H9 (cell line): Measurements from ENCODE around the gene NECAB2. TPM values are rescaled to one million over a fixed set of nuclear protein-coding genes. Genes with fewer than 3 reads are reported as not detected.

ENCODE experiments used
- DNase-seq: peaks from one replicate; pipeline ENCODE4 v3.0.0-alpha.2; 2017
- H2AFZ ChIP-seq: one replicate; pipeline ENCODE4 v1.6.1; 2013; ENCODE audit warnings: mild to moderate bottlenecking, low read length, control low read depth, moderate library complexity
- H2AK5ac ChIP-seq: 2 replicates; pipeline ENCODE4 v1.6.1; 2013; ENCODE audit warnings: low read length, control low read depth, mixed read lengths; ENCODE audit not compliant: insufficient read length
- H2BK120ac ChIP-seq: one replicate; pipeline ENCODE4 v1.6.1; 2013; ENCODE audit warnings: low read depth, mild to moderate bottlenecking, low read length, control low read depth, inconsistent platforms; ENCODE audit not compliant: poor library complexity, severe bottlenecking
- H2BK12ac ChIP-seq: 2 replicates; pipeline ENCODE4 v1.6.1; 2013; ENCODE audit warnings: low read length, control low read depth, mixed read lengths, low read depth; ENCODE audit not compliant: insufficient read length
- H2BK15ac ChIP-seq: 2 replicates; pipeline ENCODE4 v1.6.1; 2013; ENCODE audit warnings: low read depth, low read length, control low read depth
- H2BK20ac ChIP-seq: one replicate; pipeline ENCODE4 v1.6.1; 2013; ENCODE audit warnings: low read depth, mild to moderate bottlenecking, low read length, control low read depth, inconsistent platforms; ENCODE audit not compliant: poor library complexity, severe bottlenecking
- H2BK5ac ChIP-seq: 2 replicates; pipeline ENCODE4 v1.6.1; 2013; ENCODE audit warnings: low read length, control low read depth, mixed read lengths; ENCODE audit not compliant: insufficient read length
- H3K14ac ChIP-seq: 2 replicates; pipeline ENCODE4 v1.6.1; 2013; ENCODE audit warnings: low read length, control low read depth; ENCODE audit not compliant: insufficient read depth
- H3K18ac ChIP-seq: 2 replicates; pipeline ENCODE4 v1.6.1; 2013; ENCODE audit warnings: low read depth, mild to moderate bottlenecking, mixed read lengths, low read length, control low read depth; ENCODE audit not compliant: insufficient read length
- H3K23ac ChIP-seq: 2 replicates; pipeline ENCODE4 v1.6.1; 2013; ENCODE audit warnings: low read length, control low read depth, mixed read lengths, low read depth; ENCODE audit not compliant: insufficient read length
- H3K23me2 ChIP-seq: 2 replicates; pipeline ENCODE4 v1.6.1; 2013; ENCODE audit warnings: low read depth, mild to moderate bottlenecking, mixed read lengths, low read length, control low read depth; ENCODE audit not compliant: insufficient read length, poor library complexity, severe bottlenecking
- H3K27ac ChIP-seq: 2 replicates; pipeline ENCODE4 v1.5.1; 2013; ENCODE audit warnings: low read length, control low read depth, mixed read lengths, low read depth; ENCODE audit not compliant: insufficient read length
- H3K27me3 ChIP-seq: 2 replicates; pipeline ENCODE4 v1.6.1; 2013; ENCODE audit warnings: low read length, control low read depth, inconsistent platforms; ENCODE audit not compliant: insufficient read depth
- H3K4ac ChIP-seq: 2 replicates; pipeline ENCODE4 v1.6.1; 2013; ENCODE audit warnings: low read depth, mild to moderate bottlenecking, control low read depth, inconsistent platforms, low read length, moderate library complexity
- H3K4me1 ChIP-seq: 2 replicates; pipeline ENCODE4 v1.6.1; 2013; ENCODE audit warnings: low read length, control low read depth, inconsistent platforms; ENCODE audit not compliant: insufficient read depth
- H3K4me2 ChIP-seq: 2 replicates; pipeline ENCODE4 v1.6.1; 2013; ENCODE audit warnings: low read length, control low read depth, mixed read lengths; ENCODE audit not compliant: insufficient read length, insufficient read depth
- H3K56ac ChIP-seq: 2 replicates; pipeline ENCODE4 v1.6.1; 2013; ENCODE audit warnings: low read depth, mild to moderate bottlenecking, mixed read lengths, low read length, control low read depth; ENCODE audit not compliant: insufficient read length
- H3K79me1 ChIP-seq: 2 replicates; pipeline ENCODE4 v1.6.1; 2013; ENCODE audit warnings: low read depth, mild to moderate bottlenecking, moderate library complexity, low read length, control low read depth, inconsistent platforms; ENCODE audit not compliant: insufficient read depth, poor library complexity, severe bottlenecking
- H3K79me2 ChIP-seq: 2 replicates; pipeline ENCODE4 v1.6.1; 2013; ENCODE audit warnings: low read length, control low read depth, inconsistent platforms; ENCODE audit not compliant: insufficient read depth
- H3K9ac ChIP-seq: 2 replicates; pipeline ENCODE4 v1.6.1; 2013; ENCODE audit warnings: low read length, control low read depth, mixed read lengths; ENCODE audit not compliant: insufficient read length; ENCODE audit errors: extremely low read depth
- H3K9me3 ChIP-seq: one replicate; pipeline ENCODE4 v1.6.1; 2013; ENCODE audit warnings: low read depth, low read length, inconsistent platforms; ENCODE audit not compliant: control insufficient read depth
- H3T11ph ChIP-seq: one replicate; pipeline ENCODE4 v1.6.1; 2013; ENCODE audit warnings: mild to moderate bottlenecking, low read length, control low read depth, inconsistent platforms
- H4K20me1 ChIP-seq: one replicate; pipeline ENCODE4 v1.6.1; 2013; ENCODE audit not compliant: control insufficient read depth, insufficient read length, insufficient read depth
- H4K5ac ChIP-seq: 2 replicates; pipeline ENCODE4 v1.6.1; 2013; ENCODE audit warnings: low read depth, mild to moderate bottlenecking, mixed read lengths, low read length, control low read depth; ENCODE audit not compliant: insufficient read length
- H4K8ac ChIP-seq: replicated peaks from 2 replicates; pipeline ENCODE4 v1.6.1; 2013; ENCODE audit warnings: low read length, control low read depth, mixed read lengths, low read depth; ENCODE audit not compliant: insufficient read length
- H4K91ac ChIP-seq: 2 replicates; pipeline ENCODE4 v1.6.1; 2013; ENCODE audit warnings: low read depth, mild to moderate bottlenecking, moderate library complexity, mixed read lengths, low read length, control low read depth; ENCODE audit not compliant: insufficient read length
- H3K27ac Mint-ChIP-seq, 3 experiments: 2 replicates in 2 of 3; 3 replicates in 1 of 3; pipeline ENCODE4 v1.8.0; 2020 to 2021; ENCODE audit warnings: mixed read lengths in 3 of 3, mild to moderate bottlenecking in 1 of 3, moderate library complexity in 1 of 3
- H3K27me3 Mint-ChIP-seq: 2 replicates; pipeline ENCODE4 v1.8.0; 2021; ENCODE audit warnings: low read depth, mild to moderate bottlenecking, moderate library complexity, mixed read lengths
- H3K36me3 Mint-ChIP-seq, 3 experiments: 2 replicates in 2 of 3; 3 replicates in 1 of 3; pipeline ENCODE4 v1.8.0; 2020 to 2021; ENCODE audit warnings: low read depth in 3 of 3, mixed read lengths in 3 of 3; ENCODE audit not compliant: insufficient read depth in 1 of 3
- H3K4me1 Mint-ChIP-seq, 2 experiments: 2 replicates each; pipeline ENCODE4 v1.8.0; 2020; ENCODE audit warnings: mixed read lengths in 2 of 2
- H3K4me3 Mint-ChIP-seq, 2 experiments: 2 replicates in 1 of 2; 3 replicates in 1 of 2; pipeline ENCODE4 v1.8.0; 2020 to 2021; ENCODE audit warnings: mild to moderate bottlenecking in 2 of 2, mixed read lengths in 2 of 2, moderate library complexity in 1 of 2
- H3K9me3 Mint-ChIP-seq, 2 experiments: 2 replicates in 1 of 2; 3 replicates in 1 of 2; pipeline ENCODE4 v1.8.0; 2020; ENCODE audit warnings: mild to moderate bottlenecking in 2 of 2, mixed read lengths in 2 of 2, moderate library complexity in 1 of 2
- WGBS: extraction: QIAGEN DNeasy Blood & Tissue Kit; methylation state at CpG from one replicate; pipeline ENCODE4 v1.1.7; 2013; ENCODE audit warnings: missing lambda C conversion rate, low lambda C conversion rate, mixed read lengths; ENCODE audit not compliant: insufficient read length; ENCODE audit errors: extremely low coverage; 5-methylcytosine and 5-hydroxymethylcytosine counted together
- total RNA-seq: library from RNA; stranded (reverse); gene quantifications from 2 replicates; pipeline ENCODE4 v1.2.1, GENCODE V29; 2021
- TF ChIP-seq, protein P1 (sequence below): fragments of 200-600 bp; sonication (generic); conservative IDR thresholded peaks from 3 replicates; pipeline ENCODE4 v1.8.0; 2021; ENCODE audit warnings: antibody characterized with exemption, mild to moderate bottlenecking

The NECAB2 gene
- total RNA-seq, 1 experiment from 2014 or later, result 12.6 TPM

DNA sequence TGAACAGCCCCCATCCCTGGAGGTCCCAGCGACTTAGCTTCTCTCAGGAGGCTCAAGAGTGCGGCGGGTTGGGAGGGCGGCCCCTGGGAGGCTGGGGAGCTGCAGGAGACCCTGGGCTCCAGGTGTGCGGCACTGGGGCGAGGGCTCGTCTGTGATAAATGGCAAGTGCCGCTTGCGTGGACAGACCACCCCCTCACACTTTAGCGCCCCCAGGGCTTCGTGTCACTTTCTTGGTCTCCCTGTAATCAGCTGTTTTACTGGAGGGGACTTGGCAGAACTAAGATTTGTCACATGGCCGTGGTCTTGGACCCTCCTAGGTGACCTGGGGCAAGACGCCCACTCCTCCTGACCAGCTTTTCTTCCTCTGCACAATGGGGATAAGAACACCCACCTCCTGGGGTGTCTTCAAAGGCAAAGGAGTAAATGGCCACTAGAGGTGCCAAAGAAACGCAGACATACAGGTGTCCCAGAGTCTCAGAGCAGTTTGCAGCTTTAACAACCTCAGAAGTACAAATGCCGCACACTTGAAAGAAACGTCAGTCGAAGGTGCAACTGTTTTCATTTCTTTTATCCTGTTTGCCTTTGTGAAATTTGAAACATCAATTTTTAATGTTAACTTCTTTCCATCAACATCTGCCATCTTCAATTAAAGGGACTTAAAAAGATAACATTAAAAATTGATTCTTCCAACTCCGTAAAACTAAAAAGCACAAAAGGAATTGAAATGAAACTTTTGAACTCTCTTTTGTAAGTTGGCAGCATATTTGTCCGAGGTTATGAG, 14.1 kb upstream of the NECAB2 start:
- no peak overlapping the region for H3K18ac ChIP-seq
- H3K79me2 ChIP-seq, result no peaks in the 10 kb centered on the region
- Mint-ChIP-seq H3K4me1 (peaks cover 10 to 14% of the 10 kb centered on the region in 2 experiments), H3K4me3 (peak overlapping the region; percentile 55 to 70; a peak in 4 of 5 replicates), H3K9me3 (no peaks in the 10 kb centered on the region; a peak in 2 of 5 replicates), H3K36me3 (no peaks in the 10 kb centered on the region), H3K27me3 (peaks cover 4% of the 10 kb centered on the region; the same call in 1 of the 2 replicates), H3K27ac (no peak overlapping the region)
- no peaks in the 10 kb centered on the region for H3K79me1 ChIP-seq
- H3T11ph ChIP-seq, result no peak overlapping the region
- TF ChIP-seq, protein P1, sequence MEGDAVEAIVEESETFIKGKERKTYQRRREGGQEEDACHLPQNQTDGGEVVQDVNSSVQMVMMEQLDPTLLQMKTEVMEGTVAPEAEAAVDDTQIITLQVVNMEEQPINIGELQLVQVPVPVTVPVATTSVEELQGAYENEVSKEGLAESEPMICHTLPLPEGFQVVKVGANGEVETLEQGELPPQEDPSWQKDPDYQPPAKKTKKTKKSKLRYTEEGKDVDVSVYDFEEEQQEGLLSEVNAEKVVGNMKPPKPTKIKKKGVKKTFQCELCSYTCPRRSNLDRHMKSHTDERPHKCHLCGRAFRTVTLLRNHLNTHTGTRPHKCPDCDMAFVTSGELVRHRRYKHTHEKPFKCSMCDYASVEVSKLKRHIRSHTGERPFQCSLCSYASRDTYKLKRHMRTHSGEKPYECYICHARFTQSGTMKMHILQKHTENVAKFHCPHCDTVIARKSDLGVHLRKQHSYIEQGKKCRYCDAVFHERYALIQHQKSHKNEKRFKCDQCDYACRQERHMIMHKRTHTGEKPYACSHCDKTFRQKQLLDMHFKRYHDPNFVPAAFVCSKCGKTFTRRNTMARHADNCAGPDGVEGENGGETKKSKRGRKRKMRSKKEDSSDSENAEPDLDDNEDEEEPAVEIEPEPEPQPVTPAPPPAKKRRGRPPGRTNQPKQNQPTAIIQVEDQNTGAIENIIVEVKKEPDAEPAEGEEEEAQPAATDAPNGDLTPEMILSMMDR, result peak; percentile 66
- no peak overlapping the region for H4K8ac ChIP-seq
- H3K14ac ChIP-seq, result no peak overlapping the region
- no peak overlapping the region for H3K23ac ChIP-seq
- no peak overlapping the region for H2BK5ac ChIP-seq
- no peak overlapping the region for H2AK5ac ChIP-seq
- no peak overlapping the region for H4K5ac ChIP-seq
- H2BK12ac ChIP-seq, result no peak overlapping the region
- no peak overlapping the region for H4K91ac ChIP-seq
- H3K9ac ChIP-seq, result no peak overlapping the region
- no peak overlapping the region for H3K56ac ChIP-seq
- no peak overlapping the region for H3K4ac ChIP-seq
- H3K27ac ChIP-seq, result no peak overlapping the region
- no peaks in the 10 kb centered on the region for H4K20me1 ChIP-seq
- no CpG with 5 or more reads among the region's 19 CpGs for WGBS
- H3K23me2 ChIP-seq, result no peaks in the 10 kb centered on the region
- no peak for DNase-seq
- H3K27me3 ChIP-seq, result no peaks in the 10 kb centered on the region
- no peak overlapping the region for H2AFZ ChIP-seq
- H2BK120ac ChIP-seq, result no peak overlapping the region
- H2BK15ac ChIP-seq, result no peak overlapping the region
- H3K9me3 ChIP-seq, result no peaks in the 10 kb centered on the region
- H2BK20ac ChIP-seq, result no peak overlapping the region
- peak overlapping the region; percentile 48 for H3K4me2 ChIP-seq
- H3K4me1 ChIP-seq, result no peaks in the 10 kb centered on the region
